ENCODE results near the gene MRPL10.

MRPL10 gene

DNA sequence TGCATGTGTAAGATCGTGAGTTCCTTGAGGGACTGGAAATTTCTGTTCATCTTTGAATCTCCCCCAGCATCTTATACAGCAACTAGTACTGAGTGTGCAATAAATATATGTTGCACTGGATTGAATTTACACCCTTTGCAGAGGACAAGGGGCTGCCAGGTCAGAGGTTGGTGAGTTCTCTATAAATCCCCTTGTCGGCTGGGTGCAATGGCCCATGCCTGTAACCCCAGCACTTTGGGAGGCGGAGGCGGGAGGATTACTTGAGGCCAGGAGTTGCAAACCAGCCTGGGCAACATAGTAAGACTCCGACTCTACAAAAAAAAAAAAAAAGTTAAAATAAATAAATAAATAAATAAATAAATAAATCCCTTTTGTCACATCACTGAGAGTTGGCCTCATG is 29.0 kb upstream of the MRPL10 start:
- peaks cover 5% of the 10 kb centered on the region; the same call in 1 of the 2 replicates for H3F3A ChIP-seq (ENCODE audit: insufficient read depth, low read length)
- TF ChIP-seq EZH2 (optimal IDR thresholded peaks at IDR 0.05; ENCODE audit: low read depth, low read length), result no peak
- no peak for TF ChIP-seq EZH2phosphoT487 (IDR thresholded peaks at IDR 0.05; ENCODE audit: low read length)
- TF ChIP-seq, protein P1, sequence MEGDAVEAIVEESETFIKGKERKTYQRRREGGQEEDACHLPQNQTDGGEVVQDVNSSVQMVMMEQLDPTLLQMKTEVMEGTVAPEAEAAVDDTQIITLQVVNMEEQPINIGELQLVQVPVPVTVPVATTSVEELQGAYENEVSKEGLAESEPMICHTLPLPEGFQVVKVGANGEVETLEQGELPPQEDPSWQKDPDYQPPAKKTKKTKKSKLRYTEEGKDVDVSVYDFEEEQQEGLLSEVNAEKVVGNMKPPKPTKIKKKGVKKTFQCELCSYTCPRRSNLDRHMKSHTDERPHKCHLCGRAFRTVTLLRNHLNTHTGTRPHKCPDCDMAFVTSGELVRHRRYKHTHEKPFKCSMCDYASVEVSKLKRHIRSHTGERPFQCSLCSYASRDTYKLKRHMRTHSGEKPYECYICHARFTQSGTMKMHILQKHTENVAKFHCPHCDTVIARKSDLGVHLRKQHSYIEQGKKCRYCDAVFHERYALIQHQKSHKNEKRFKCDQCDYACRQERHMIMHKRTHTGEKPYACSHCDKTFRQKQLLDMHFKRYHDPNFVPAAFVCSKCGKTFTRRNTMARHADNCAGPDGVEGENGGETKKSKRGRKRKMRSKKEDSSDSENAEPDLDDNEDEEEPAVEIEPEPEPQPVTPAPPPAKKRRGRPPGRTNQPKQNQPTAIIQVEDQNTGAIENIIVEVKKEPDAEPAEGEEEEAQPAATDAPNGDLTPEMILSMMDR (IDR thresholded peaks at IDR 0.05; ENCODE audit: low read length), result no peak

DNA sequence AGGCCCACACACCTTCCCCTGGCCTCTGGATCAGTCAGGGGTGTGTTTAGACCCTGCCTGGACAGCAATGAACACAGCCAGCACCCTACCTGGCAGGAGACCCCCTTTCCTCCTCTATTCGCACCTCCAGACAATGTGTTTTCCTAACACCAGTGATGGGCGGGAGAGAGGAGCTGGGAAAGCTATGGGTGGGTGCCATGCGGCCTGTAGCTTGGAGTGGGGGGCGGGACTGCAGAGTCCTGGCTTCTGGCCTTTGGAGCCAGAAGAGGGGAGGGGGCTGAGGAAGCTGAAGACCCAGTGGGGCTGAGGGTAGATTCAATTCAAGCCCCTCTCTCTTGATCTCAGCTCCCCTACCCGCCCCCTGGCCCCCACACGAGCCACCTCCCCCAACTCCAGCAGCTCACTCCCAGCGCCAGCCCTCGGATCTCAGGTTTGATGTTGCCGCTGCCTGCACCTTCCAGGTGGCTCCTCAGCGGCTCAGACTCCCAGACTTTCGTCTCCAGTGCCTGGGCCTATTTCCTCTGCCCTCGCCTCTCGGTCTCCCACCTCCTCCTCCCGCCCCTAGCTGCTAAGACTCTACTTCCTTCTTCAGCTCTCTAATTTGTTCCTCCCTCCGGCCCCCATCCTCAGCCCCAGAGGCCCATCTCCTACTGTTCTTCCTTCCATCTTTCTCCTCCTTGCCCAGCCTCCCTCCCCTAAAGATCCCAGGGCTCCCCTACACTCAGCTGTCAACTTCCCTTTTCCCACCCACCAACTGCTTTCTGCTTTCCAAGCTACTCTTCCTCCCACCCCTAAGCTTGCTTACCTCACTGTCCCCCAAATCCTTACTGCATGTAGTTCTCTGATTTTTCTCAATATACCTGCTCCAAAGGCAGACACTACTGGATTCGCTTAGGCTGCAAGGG is 26.5 kb upstream of the MRPL10 start:
- no peak for TF ChIP-seq EZH2phosphoT487 (IDR thresholded peaks at IDR 0.05; ENCODE audit: low read length)
- TF ChIP-seq, protein P1 (IDR thresholded peaks at IDR 0.05; ENCODE audit: low read length), result no peak
- no peak for TF ChIP-seq EZH2 (optimal IDR thresholded peaks at IDR 0.05; ENCODE audit: low read depth, low read length)
- no peaks in the 10 kb centered on the region for H4K20me1 ChIP-seq (ENCODE audit: insufficient read depth, low read length)
- peaks cover 87% of the 10 kb centered on the region for H3K27me3 ChIP-seq (replicated peaks; ENCODE audit: insufficient read depth, low read length)
- no peaks in the 10 kb centered on the region for H3K36me3 ChIP-seq (replicated peaks; ENCODE audit: insufficient read depth, low read length)
- no peak overlapping the region for H3K27ac ChIP-seq (ENCODE audit: low read length)
- no peaks in the 10 kb centered on the region for H3K4me1 ChIP-seq (ENCODE audit: low read length)
- H3K9me3 ChIP-seq (replicated peaks; ENCODE audit: insufficient read depth, low read length), result no peaks in the 10 kb centered on the region
- H2AFZ ChIP-seq (ENCODE audit: low read length), result no peak overlapping the region
- H3F3A ChIP-seq (ENCODE audit: insufficient read depth, low read length), result no peaks in the 10 kb centered on the region
- H3K9ac ChIP-seq (ENCODE audit: low read length), result no peak overlapping the region
- H3K79me2 ChIP-seq (ENCODE audit: low read length), result no peaks in the 10 kb centered on the region
- no peak for DNase-seq
- no peaks in the 10 kb centered on the region for H3K9me2 ChIP-seq (replicated peaks; ENCODE audit: insufficient read depth, low read length)
- H3K4me3 ChIP-seq (ENCODE audit: low read length), result no peak overlapping the region
- H3K4me2 ChIP-seq (ENCODE audit: low read depth, low read length), result no peak overlapping the region

More for the DNA sequence above, 29.0 kb upstream of the MRPL10 start:
- Histone ChIP-seq H3K4me1 (ENCODE audit: low read length) (peaks cover 10% of the 10 kb centered on the region), H3K27ac (ENCODE audit: low read length) (no peak overlapping the region), H3K36me3 (replicated peaks; ENCODE audit: insufficient read depth, low read length) (no peaks in the 10 kb centered on the region), H3K9ac (ENCODE audit: low read length) (no peak overlapping the region), H3K4me2 (ENCODE audit: low read depth, low read length) (no peak overlapping the region), H4K20me1 (ENCODE audit: insufficient read depth, low read length) (no peaks in the 10 kb centered on the region), H3K9me2 (replicated peaks; ENCODE audit: insufficient read depth, low read length) (no peaks in the 10 kb centered on the region), H3K4me3 (ENCODE audit: low read length) (no peak overlapping the region), H3K79me2 (ENCODE audit: low read length) (no peaks in the 10 kb centered on the region), H3K9me3 (replicated peaks; ENCODE audit: insufficient read depth, low read length) (no peaks in the 10 kb centered on the region), H3K27me3 (replicated peaks; ENCODE audit: insufficient read depth, low read length) (peaks cover 69% of the 10 kb centered on the region), H2AFZ (ENCODE audit: low read length) (no peak overlapping the region)
- no peak for DNase-seq

DNA sequence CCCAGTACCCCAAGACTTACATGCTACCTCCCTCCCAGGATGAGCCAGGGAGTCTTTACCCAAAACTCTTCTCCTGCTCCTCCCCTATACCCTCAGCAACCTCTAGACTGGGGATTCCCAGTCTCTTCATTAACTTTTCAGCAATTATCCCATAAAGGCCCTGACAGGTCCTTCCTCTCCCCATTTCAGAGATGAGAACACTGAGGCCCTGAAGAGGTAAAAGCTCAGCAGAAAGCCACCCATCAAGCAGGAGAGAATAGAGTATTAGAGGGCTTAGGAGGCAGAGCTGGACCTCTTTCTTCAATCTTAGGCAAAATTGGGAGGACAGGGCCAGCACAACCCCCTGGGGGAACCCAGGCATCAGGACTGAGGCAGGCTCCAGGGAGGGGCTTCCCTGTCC is 25.5 kb upstream of the MRPL10 start:
- H3K4me1 ChIP-seq (ENCODE audit: low read length), result no peaks in the 10 kb centered on the region
- H3K27ac ChIP-seq (ENCODE audit: low read length), result no peak overlapping the region
- H3K9me2 ChIP-seq (replicated peaks; ENCODE audit: insufficient read depth, low read length), result no peaks in the 10 kb centered on the region
- H3F3A ChIP-seq (ENCODE audit: insufficient read depth, low read length), result no peaks in the 10 kb centered on the region
- H3K79me2 ChIP-seq (ENCODE audit: low read length), result no peaks in the 10 kb centered on the region
- peaks cover 92% of the 10 kb centered on the region for H3K27me3 ChIP-seq (replicated peaks; ENCODE audit: insufficient read depth, low read length)
- H3K4me2 ChIP-seq (ENCODE audit: low read depth, low read length), result no peak overlapping the region
- no peak overlapping the region for H3K4me3 ChIP-seq (ENCODE audit: low read length)
- no peak for TF ChIP-seq EZH2phosphoT487 (IDR thresholded peaks at IDR 0.05; ENCODE audit: low read length)
- TF ChIP-seq, protein P1 (IDR thresholded peaks at IDR 0.05; ENCODE audit: low read length), result no peak
- TF ChIP-seq EZH2 (optimal IDR thresholded peaks at IDR 0.05; ENCODE audit: low read depth, low read length), result no peak
- H4K20me1 ChIP-seq (ENCODE audit: insufficient read depth, low read length), result no peaks in the 10 kb centered on the region
- no peak overlapping the region for H2AFZ ChIP-seq (ENCODE audit: low read length)
- H3K9me3 ChIP-seq (replicated peaks; ENCODE audit: insufficient read depth, low read length), result no peaks in the 10 kb centered on the region
- no peaks in the 10 kb centered on the region for H3K36me3 ChIP-seq (replicated peaks; ENCODE audit: insufficient read depth, low read length)
- DNase-seq, result no peak
- no peak overlapping the region for H3K9ac ChIP-seq (ENCODE audit: low read length)

Measured in MM.1S (cell line).